Activated naive CD8-positive, alpha-beta T cell treated with anti-CD3 and anti-CD28 coated beads for 36 hours (primary cell): Measurements from ENCODE around the gene FBLN1. TPM values are rescaled to one million over a fixed set of nuclear protein-coding genes. Genes with fewer than 3 reads are reported as not detected.
A peak's percentile ranks its signal among the peaks of the same experiment; 100 is the strongest.
"Not testable (repeated sequence)": the region's sequence is repeated elsewhere in the genome, so short reads cannot be mapped to it uniquely, and the experiment has no call there.

ENCODE experiments used
- DNase-seq: peaks from one replicate; pipeline ENCODE4 v3.0.0; 2021
- H3K27ac Mint-ChIP-seq: one replicate; pipeline ENCODE4 v1.8.0; 2022; ENCODE audit warnings: mild to moderate bottlenecking, moderate library complexity, mixed read lengths
- H3K27me3 Mint-ChIP-seq: one replicate; pipeline ENCODE4 v1.8.0; 2022; ENCODE audit warnings: mild to moderate bottlenecking, mixed read lengths
- H3K36me3 Mint-ChIP-seq: one replicate; pipeline ENCODE4 v1.8.0; 2021; ENCODE audit warnings: mild to moderate bottlenecking, mixed read lengths
- H3K4me1 Mint-ChIP-seq: one replicate; pipeline ENCODE4 v1.8.0; 2021; ENCODE audit warnings: mixed read lengths
- H3K4me3 Mint-ChIP-seq: one replicate; pipeline ENCODE4 v1.8.0; 2022; ENCODE audit warnings: mild to moderate bottlenecking, moderate library complexity, mixed read lengths
- H3K9me3 Mint-ChIP-seq: one replicate; pipeline ENCODE4 v1.8.0; 2022; ENCODE audit warnings: mixed read lengths
- total RNA-seq, 2 experiments: library from RNA; stranded (reverse); gene quantifications; one replicate each; pipeline ENCODE4 v1.2.3, GENCODE V29; 2021

Gene FBLN1
- total RNA-seq, 2 experiments from 2014 or later: 0.30 to 0.37 TPM

GRCh38 chr22:45591633-45592213, 89.0 kb downstream of the FBLN1 start:
- H3K27me3 Mint-ChIP-seq, H3K4me3 Mint-ChIP-seq: not testable (repeated sequence)

DNA sequence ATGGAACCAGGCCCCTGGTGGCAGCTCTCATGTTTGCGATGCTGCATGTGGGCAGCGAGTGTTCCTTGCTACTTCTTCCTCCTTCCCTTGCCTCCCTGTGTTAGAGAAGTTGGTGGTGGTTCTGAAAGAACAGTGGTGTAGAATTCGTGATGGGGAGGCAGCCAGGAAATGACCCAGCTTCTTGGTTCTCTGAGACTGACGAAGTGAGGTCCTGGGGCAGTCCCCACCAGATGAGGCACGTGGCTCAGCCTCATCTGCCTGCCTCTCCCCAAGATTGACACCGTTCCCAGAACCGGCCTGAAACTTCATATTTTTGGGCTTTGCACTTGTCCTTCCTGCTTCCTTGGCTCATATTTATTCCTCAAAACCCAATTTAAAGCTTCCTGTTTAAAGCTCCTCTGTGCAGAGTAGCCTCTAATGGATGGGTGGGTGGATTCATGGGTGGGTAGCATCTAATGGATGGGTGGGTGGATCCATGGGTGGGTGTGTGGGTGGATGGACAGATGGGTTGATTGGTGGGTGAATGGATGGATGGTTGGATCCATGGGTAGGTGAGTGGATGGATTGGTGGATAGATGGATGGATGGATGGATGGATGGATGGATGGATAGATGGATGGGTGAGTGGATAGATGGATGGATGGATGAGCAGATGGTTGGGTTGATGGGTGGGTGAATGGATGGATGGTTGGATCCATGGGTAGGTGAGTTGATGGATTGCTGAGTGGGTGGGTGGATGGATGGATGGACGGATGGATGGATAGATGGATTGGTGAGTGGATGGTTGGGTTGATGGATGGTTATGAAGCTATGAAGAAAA, 91.6 kb downstream of the FBLN1 start:
- Mint-ChIP-seq H3K4me3 (no peak overlapping the region), H3K27ac (no peak overlapping the region), H3K9me3 (no peaks in the 10 kb centered on the region), H3K4me1 (no peaks in the 10 kb centered on the region), H3K36me3 (no peaks in the 10 kb centered on the region), H3K27me3 (no peaks in the 10 kb centered on the region)
- DNase-seq: no peak

More at GRCh38 chr22:45591633-45592213, 89.0 kb downstream of the FBLN1 start:
- H3K4me1 Mint-ChIP-seq, DNase-seq, H3K36me3 Mint-ChIP-seq, H3K9me3 Mint-ChIP-seq, H3K27ac Mint-ChIP-seq: not testable (repeated sequence)

DNA sequence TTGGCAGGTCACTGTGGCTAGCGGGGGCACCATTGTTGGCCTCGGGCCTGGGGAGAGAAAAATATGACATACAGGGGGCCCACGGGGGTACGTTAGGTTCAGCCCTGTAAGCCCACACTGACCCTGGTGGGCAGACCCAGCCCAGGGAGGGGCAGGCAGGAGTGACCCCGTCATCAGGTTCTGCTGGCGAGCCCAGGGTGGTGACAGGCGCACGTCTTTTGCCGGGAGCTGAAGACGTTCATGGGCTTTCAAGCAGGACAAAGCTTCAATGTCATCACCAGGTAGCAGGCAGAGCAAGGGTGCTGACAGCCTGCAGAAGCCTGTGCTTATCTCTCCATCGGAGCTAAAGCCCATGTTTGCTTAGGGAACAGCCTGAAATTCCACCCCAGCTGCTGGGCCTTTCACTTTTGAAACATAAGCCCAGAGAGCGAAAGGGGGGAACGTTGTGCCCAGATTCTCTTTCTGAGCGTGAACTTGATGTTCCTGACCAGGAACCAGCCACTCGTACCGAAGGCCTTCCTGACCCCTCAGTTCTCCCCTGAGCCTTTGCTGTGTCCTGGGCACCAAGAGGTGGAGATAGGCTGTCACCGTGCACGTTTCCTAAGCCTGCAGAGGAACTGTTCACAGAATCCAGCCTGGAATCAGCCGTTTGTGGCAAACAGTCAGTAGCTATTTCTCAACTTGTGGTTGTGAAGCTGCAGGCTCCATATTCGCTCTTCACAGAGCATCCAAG, 94.9 kb downstream of the FBLN1 start:
- DNase-seq: no peak
- Mint-ChIP-seq H3K27me3 (peaks cover 4% of the 10 kb centered on the region), H3K4me3 (no peak overlapping the region), H3K9me3 (no peaks in the 10 kb centered on the region), H3K4me1 (peaks cover 2% of the 10 kb centered on the region), H3K36me3 (no peaks in the 10 kb centered on the region), H3K27ac (no peak overlapping the region)

DNA sequence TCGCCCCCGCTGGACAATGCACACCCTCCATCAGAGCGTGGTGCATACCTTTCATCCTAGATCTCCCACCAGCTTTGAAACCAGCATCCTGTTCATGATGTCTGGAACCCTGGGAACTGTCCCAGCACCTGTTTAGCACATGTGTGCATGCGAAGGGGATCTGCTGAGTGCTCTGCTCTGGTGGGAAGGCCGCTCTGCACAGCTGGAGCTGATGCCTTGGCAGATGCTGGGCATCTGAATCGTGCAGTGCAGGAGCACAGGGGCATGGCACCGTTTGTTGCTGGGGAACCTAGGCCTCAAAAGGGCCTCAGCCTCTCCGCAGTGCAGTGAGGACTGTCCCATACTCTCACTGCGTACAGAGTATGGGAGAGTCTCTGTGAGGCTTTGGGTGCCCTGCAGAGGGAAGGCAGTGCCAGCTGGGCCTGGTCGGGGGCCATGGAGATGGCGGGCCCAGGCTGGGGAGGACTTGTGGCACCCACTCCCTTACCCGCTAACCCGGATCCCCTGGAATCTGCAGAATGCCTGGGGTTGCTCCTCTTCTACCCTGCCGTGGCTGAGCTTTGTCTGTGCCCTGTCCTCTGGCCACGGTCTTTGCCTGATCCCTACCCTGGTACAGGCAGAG, 96.0 kb downstream of the FBLN1 start:
- no peaks in the 10 kb centered on the region for H3K9me3 Mint-ChIP-seq
- H3K36me3 Mint-ChIP-seq: no peaks in the 10 kb centered on the region
- H3K4me3 Mint-ChIP-seq: no peak overlapping the region
- DNase-seq: no peak
- H3K27ac Mint-ChIP-seq: no peak overlapping the region
- H3K27me3 Mint-ChIP-seq: peaks cover 4% of the 10 kb centered on the region
- peaks cover 2% of the 10 kb centered on the region for H3K4me1 Mint-ChIP-seq

GRCh38 chr22:45599836-45600577, 97.3 kb downstream of the FBLN1 start:
- Mint-ChIP-seq H3K4me1 (peaks cover 2% of the 10 kb centered on the region), H3K27ac (no peak overlapping the region), H3K27me3 (peaks cover 4% of the 10 kb centered on the region), H3K4me3 (no peak overlapping the region), H3K9me3 (no peaks in the 10 kb centered on the region), H3K36me3 (no peaks in the 10 kb centered on the region)
- no peak for DNase-seq

GRCh38 chr22:45600790-45601730, 98.4 kb downstream of the FBLN1 start:
- H3K36me3 Mint-ChIP-seq: no peaks in the 10 kb centered on the region
- H3K4me3 Mint-ChIP-seq: no peak overlapping the region
- DNase-seq: no peak
- H3K27me3 Mint-ChIP-seq: peaks cover 4% of the 10 kb centered on the region
- H3K4me1 Mint-ChIP-seq: peaks cover 2% of the 10 kb centered on the region
- no peaks in the 10 kb centered on the region for H3K9me3 Mint-ChIP-seq
- no peak overlapping the region for H3K27ac Mint-ChIP-seq

DNA sequence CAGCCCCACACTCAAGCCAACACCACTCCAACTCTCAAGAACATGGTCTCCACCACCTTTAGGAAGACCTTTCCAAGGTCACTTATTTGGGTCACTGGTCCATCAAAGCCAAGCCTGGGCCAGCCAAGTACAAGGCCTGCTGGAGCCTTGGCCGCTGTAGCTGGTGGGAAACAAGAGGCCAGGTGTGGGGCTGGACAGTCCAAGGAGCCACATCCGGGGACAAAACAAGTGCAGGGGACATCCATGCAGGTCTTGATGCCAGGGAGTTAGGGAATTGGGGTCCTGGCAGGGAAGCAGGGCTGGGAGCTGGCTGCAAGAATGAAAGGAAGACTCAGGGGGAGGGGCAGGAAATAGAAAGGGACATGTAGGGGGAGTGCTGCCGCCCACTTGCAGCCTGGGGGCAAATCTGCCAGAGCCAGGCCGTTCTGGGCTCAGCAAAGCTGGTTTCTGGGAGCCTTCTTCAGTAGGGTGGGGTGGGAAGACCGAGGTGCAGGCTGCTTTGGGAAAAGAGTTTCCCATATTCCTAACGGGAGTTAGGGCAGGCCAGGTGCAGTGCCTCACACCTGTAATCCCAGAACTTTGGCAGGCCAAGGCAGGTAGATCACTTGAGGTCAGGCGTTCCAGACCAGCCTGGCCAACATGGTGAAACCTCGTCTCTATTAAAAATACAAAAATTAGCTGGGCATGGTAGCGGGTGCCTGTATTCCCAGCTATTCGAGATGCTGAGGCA, 99.5 kb downstream of the FBLN1 start:
- Mint-ChIP-seq H3K4me1 (peaks cover 2% of the 10 kb centered on the region), H3K36me3 (no peaks in the 10 kb centered on the region), H3K9me3 (no peaks in the 10 kb centered on the region), H3K27ac (no peak overlapping the region), H3K27me3 (peaks cover 4% of the 10 kb centered on the region), H3K4me3 (no peak overlapping the region)
- no peak for DNase-seq

- peaks cover 4% of the 10 kb centered on the region for H3K27me3 Mint-ChIP-seq
- no peak overlapping the region for H3K4me3 Mint-ChIP-seq
- DNase-seq: no peak
- peaks cover 2% of the 10 kb centered on the region for H3K4me1 Mint-ChIP-seq
- H3K9me3 Mint-ChIP-seq: no peaks in the 10 kb centered on the region
- no peak overlapping the region for H3K27ac Mint-ChIP-seq
- H3K36me3 Mint-ChIP-seq: no peaks in the 10 kb centered on the region
These were observed 100.3 kb downstream of the FBLN1 start for GRCh38 chr22:45602824-45603595.

DNA sequence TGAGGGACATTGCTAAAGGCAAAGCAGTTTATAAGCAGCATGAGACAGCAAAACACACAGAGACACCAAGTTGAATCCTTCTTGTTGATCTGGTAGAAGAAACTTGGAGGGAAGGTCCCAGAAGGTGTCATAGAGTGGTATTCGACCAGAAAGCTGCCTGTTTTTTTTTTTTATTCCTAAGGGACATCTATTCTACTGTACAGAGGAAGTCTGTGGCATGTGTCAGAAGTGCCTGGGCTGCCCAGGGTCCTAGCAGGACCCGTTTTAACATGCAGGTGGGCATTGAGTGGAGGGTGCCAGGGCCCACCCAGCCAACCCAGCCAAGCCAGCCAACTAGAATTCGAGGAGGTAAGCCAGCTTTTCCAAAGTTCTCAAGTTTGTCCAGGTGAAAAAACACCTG, 100.9 kb downstream of the FBLN1 start:
- no peaks in the 10 kb centered on the region for H3K9me3 Mint-ChIP-seq
- H3K27me3 Mint-ChIP-seq: peaks cover 4% of the 10 kb centered on the region
- no peak overlapping the region for H3K4me3 Mint-ChIP-seq
- H3K36me3 Mint-ChIP-seq: no peaks in the 10 kb centered on the region
- no peak overlapping the region for H3K27ac Mint-ChIP-seq
- peaks cover 4% of the 10 kb centered on the region for H3K4me1 Mint-ChIP-seq
- DNase-seq: no peak

- H3K4me3 Mint-ChIP-seq, H3K27ac Mint-ChIP-seq, H3K36me3 Mint-ChIP-seq, H3K27me3 Mint-ChIP-seq, H3K9me3 Mint-ChIP-seq, H3K4me1 Mint-ChIP-seq, DNase-seq: not testable (repeated sequence)
These were observed 105.4 kb downstream of the FBLN1 start for GRCh38 chr22:45608045-45608444.

DNA sequence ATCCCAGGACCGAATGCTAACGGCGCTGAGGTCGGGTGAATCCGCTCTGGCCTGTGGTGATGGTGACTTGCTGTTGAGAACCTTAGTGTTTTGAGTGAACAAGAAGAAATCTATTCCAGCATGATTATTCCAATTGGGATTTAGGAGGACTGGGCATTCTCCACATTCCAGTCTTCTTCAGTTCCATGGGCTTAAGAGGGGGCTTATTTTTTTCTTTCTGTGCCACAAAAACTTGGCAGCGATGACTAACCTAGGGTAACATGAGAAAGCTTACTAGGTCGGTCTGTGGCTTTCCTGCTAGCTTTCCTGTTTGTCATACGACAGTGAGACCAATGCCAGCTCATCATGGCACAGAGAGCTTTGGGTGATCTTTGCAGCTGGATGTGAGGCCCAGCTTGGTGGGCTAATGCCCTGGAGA, 106.1 kb downstream of the FBLN1 start:
- Mint-ChIP-seq H3K4me3 (no peak overlapping the region), H3K4me1 (peaks cover 10% of the 10 kb centered on the region), H3K9me3 (no peaks in the 10 kb centered on the region), H3K27me3 (no peaks in the 10 kb centered on the region), H3K36me3 (no peaks in the 10 kb centered on the region), H3K27ac (no peak overlapping the region)
- peak; percentile 7 for DNase-seq

DNA sequence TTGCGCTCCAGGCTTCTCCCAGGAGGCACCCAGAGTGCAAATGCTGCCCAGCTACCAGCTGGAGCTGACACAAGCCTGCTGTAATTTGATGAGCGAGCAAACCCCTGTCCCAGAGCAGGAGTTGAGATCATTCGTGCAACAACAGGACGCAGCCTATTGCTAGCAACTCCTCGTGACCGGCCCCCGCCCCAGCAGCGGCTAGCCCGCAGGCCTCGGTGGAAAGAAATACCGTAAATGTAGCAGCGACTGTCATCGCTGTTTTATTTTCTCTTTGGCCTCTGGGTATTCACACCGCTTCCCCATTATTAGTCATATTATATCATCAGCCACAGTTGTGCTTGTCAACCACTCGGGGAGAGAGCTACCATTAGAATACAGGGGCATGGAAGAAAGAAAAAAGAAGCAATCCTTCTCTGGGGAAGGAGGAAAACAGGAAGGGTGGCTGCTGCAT, 109.8 kb downstream of the FBLN1 start:
- Mint-ChIP-seq H3K36me3 (no peaks in the 10 kb centered on the region), H3K4me1 (peaks cover 10% of the 10 kb centered on the region), H3K27ac (peak overlapping the region; percentile 47), H3K27me3 (no peaks in the 10 kb centered on the region), H3K9me3 (no peaks in the 10 kb centered on the region), H3K4me3 (peak overlapping the region; percentile 14)
- DNase-seq: peak; percentile 50
